Measurements from ENCODE around the gene SCRT2. TPM values are rescaled to one million over a fixed set of nuclear protein-coding genes. Genes with fewer than 3 reads are reported as not detected.

Gene SCRT2
- total RNA-seq, 1 donor from 2014 or later: not detected

DNA sequence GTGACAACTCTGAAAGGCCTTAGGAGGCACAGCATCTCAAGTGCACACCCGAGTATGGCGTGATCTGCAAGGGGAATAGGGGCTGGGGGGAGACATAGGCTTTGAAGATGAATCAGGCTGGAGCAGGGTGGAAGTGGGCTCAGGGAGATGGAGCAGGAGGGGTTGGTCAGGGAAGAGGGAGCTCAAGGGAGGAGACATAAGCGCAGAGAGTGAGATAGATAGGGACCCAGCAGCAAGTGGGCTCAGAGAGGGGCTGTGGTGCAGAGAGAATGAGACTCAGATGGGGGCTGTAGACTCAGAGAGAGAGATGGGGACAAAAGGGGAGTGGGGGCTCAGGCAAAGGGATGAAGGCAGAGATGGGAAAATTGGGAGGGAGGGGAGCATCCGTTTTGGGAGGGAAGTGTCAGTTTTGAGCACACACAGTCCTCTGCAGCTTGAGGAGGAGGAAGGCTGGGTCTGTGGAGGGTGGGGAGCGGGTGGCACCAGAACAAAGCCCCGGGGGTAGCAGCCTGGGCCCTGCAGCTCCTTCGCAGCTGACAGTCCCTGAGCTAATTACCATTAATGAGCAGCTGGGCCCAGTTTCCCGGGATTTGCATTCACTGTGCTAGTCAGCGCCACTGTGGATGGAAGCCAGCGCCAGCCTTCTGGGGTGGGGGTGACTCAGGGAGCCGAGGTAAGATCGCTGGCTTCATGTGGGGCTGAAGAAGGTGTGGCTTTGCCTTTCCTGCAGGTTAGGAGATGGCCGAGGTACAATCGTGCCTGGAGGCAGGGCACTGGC is 41.3 kb downstream of the SCRT2 start:
- Mint-ChIP-seq H3K27ac (no peak overlapping the region), H3K9me3 (no peaks in the 10 kb centered on the region), H3K4me3 (no peak overlapping the region), H3K4me1 (peaks cover 19% of the 10 kb centered on the region), H3K27me3 (ENCODE audit: low read depth) (peaks cover 6% of the 10 kb centered on the region), H3K36me3 (no peaks in the 10 kb centered on the region)
- no peak for DNase-seq (ENCODE audit: low spot score in 2 of 2, unreplicated experiment in 2 of 2)
- no peak for TF ChIP-seq CTCF (IDR thresholded peaks at IDR 0.05; ENCODE audit: unreplicated experiment)

DNA sequence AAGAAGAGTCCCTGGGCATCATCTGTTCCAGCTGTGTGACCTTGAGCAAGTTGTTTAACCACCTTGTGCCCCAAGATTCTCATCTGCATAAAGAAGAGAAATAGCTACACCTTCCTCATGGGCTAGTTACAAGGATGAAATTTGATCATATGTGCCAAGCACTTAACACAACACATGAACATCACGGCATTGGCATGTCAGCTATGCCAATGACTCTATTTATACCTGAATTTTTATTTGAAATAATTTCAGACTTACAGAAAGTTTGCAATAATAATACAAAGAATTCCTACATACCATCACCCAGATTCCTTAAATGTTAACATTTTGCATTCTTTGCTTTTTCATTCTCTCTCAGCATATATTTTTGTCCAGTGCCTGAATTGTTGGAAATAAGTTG is 44.5 kb downstream of the SCRT2 start:
- DNase-seq (ENCODE audit: low spot score in 2 of 2, unreplicated experiment in 2 of 2): no peak
- no peak overlapping the region for H3K27ac Mint-ChIP-seq
- H3K4me1 Mint-ChIP-seq: peaks cover 15% of the 10 kb centered on the region
- no peaks in the 10 kb centered on the region for H3K9me3 Mint-ChIP-seq
- no peak overlapping the region for H3K4me3 Mint-ChIP-seq
- H3K27me3 Mint-ChIP-seq (ENCODE audit: low read depth): peaks cover 17% of the 10 kb centered on the region
- no peak for TF ChIP-seq CTCF (IDR thresholded peaks at IDR 0.05; ENCODE audit: unreplicated experiment)
- no peaks in the 10 kb centered on the region for H3K36me3 Mint-ChIP-seq

DNA sequence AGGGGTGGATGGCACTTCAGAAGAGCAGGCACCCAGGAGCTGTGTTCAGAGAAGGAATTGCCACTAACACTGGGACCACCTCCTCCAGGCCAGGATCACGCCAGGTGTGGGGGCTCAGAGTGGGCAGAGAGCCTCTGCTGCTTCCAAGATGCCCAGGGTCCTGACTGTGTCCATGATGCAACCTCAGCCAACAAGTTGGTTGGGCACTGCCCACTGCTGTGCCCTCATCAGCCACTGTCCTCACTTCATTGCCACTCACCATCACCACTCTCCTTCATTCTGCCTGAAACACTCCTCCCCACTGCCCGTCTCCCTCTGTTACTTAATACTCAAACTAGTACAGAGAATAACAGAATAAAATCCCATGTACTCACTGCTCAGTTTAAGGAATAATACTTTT is 49.0 kb downstream of the SCRT2 start:
- Mint-ChIP-seq H3K4me1 (peaks cover 2% of the 10 kb centered on the region), H3K9me3 (no peaks in the 10 kb centered on the region), H3K27ac (no peak overlapping the region), H3K27me3 (ENCODE audit: low read depth) (peaks cover 27% of the 10 kb centered on the region), H3K4me3 (no peak overlapping the region), H3K36me3 (no peaks in the 10 kb centered on the region)
- no peak for DNase-seq (ENCODE audit: low spot score in 2 of 2, unreplicated experiment in 2 of 2)
- TF ChIP-seq CTCF (IDR thresholded peaks at IDR 0.05; ENCODE audit: unreplicated experiment): no peak

DNA sequence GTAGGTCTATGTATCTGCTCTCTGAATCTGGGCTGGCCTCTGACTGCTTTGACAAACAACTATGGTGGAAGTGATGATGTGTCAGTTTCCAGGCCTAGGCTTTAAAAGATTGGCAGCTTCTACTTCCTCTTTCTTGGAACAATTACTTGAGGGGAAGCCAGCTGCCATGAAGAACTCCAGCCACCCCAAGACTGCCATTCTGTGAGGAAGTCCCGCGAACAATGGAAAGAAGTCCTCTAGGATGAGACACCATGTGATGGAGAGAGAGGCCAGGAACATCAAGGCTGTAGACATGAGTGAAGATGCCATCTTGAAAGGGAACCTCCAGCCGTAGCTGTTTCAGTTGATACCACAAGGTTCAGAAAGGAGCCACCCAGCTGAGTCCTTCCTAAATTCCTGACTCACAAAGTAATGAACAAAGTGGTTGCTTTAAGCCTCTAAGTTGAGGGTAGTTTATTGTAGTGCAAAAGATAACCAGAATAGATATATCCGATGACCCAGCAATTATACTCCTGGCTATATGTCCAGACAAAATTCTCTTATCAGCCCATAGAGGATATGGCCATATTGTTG is 50.2 kb downstream of the SCRT2 start:
- H3K36me3 Mint-ChIP-seq: no peaks in the 10 kb centered on the region
- no peaks in the 10 kb centered on the region for H3K9me3 Mint-ChIP-seq
- H3K27me3 Mint-ChIP-seq (ENCODE audit: low read depth): peaks cover 26% of the 10 kb centered on the region
- no peak for TF ChIP-seq CTCF (IDR thresholded peaks at IDR 0.05; ENCODE audit: unreplicated experiment)
- H3K27ac Mint-ChIP-seq: no peak overlapping the region
- DNase-seq (ENCODE audit: low spot score in 2 of 2, unreplicated experiment in 2 of 2): no peak
- H3K4me3 Mint-ChIP-seq: no peak overlapping the region
- H3K4me1 Mint-ChIP-seq: peaks cover 9% of the 10 kb centered on the region

DNA sequence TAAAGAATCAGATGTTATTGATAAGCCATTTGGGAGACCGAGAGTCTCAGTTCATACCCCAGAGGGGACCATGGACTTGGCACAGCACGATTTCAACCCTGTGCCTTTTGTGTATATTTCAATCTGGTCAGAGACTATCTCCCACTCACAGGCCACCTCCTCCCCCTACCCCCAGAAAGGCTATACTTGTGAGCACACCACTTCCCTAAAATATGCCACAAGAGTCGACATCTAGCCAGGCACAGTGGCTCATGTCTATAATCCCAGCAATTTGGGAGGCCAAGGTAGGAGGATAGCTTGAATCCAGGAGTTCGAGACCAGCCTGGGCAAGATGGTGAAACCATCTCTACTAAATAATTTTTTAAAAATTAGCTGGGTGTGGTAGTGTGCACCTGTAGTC is 51.9 kb downstream of the SCRT2 start:
- Mint-ChIP-seq H3K4me3 (no peak overlapping the region), H3K9me3 (no peaks in the 10 kb centered on the region), H3K27me3 (ENCODE audit: low read depth) (peaks cover 25% of the 10 kb centered on the region), H3K36me3 (no peaks in the 10 kb centered on the region), H3K27ac (no peak overlapping the region), H3K4me1 (peaks cover 16% of the 10 kb centered on the region)
- TF ChIP-seq CTCF (IDR thresholded peaks at IDR 0.05; ENCODE audit: unreplicated experiment): no peak
- DNase-seq (ENCODE audit: low spot score in 2 of 2, unreplicated experiment in 2 of 2): no peak

All from mesothelial cell of epicardium (in vitro differentiated cells).